Raji (cell line): ENCODE data around the gene TRAPPC14.

Experiments used
- POLR2A ChIP-seq: IDR thresholded peaks from 2 replicates; pipeline ENCODE4 v1.6.1; 2011; ENCODE audit warnings: low read depth, low read length, control low read depth; ENCODE audit not compliant: insufficient read depth

The TRAPPC14 gene

DNA sequence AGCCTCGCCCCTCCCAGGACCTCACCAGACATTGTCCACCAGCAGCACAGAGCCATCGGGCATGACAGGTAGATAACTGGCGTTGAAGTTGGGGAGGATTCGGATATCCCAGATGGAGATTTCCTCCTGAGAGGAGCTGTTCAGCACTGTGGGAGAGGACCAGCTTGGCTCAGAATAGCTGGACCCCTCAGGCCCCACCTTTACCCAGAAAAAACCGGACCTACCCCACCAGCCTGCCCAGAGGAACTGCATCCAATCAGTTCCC, 1.5 kb downstream of the TRAPPC14 start:
- no peak for TF ChIP-seq POLR2A

GRCh38 chr7:100156331-100157068, 2.0 kb downstream of the TRAPPC14 start:
- no peak; the same call in 1 of the 2 replicates for TF ChIP-seq POLR2A

DNA sequence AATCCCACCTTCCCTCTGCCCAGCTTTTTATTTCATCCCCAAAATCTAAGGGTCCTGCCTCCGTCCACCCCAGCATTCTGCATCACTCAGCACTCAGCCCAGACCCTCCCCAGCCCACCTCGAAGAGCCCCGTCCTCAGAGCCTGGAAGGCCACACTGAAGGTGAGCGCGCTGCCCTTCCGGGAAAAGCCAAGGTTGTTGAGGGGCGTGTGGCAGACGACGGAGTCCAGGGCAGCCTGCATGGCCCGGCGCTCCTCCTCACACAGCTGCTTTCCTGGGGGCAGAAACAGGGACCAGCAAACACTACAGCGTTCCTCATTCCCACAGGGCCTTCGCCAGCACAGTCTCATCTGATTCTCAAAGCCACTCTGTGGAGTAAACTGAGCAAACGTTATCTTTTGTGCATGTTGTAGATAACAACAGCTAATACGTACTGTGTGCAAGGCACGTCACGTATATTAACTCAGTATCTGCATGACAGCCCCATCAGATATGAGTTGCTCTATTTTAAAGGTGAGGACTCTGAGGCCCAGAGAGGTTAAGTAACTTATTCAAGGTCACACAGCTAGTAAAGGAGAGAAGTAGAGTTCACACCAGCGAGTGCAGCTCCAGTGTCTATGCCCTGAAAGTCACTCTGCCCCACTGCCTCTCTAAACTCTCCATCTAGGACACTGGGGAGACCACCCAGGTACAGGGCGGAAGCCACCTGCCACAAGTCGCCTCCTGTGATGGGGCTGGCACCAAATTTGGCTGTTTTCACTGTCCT, 2.8 kb downstream of the TRAPPC14 start:
- 0 out of 2 replicates have a peak, but pooled peaks have one; percentile 4 for TF ChIP-seq POLR2A

GRCh38 chr7:100154651-100155491, 3.7 kb downstream of the TRAPPC14 start:
- no peak for TF ChIP-seq POLR2A

GRCh38 chr7:100153708-100154535, 4.6 kb downstream of the TRAPPC14 start:
- no peak; the same call in 1 of the 2 replicates for TF ChIP-seq POLR2A

DNA sequence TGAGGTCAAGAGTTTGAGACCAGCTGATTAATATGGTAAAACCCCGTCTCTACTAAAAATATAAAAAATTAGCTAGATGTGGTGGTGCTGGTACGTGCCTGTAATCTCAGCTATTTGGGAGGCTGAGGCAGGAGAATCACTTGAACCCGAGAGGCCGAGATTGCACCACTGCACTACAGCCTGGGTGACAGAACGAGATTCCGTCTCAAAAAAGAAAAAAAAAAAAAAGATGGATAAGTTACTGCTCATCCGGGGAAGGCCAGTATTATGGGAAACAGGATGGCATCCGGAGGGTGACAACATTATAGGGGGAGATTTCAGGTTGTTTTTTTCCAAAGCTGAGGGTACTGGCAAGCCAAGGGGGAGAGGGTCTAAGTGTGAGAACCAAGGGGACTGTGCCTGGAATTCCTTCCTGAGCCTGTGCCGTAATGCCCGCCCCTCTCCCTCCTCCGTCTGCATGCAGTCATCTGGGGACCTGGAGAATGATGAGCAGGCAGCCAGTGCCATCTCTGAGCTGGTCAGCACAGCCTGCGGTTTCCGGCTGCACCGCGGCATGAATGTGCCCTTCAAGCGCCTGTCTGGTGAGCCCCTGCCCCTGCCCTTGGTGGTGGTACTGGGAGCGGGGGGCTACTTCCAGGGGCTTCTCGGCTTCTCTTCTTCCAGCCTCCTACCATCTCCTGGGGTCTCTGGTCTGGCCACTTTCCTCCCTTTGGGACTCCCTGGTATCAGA, 5.4 kb downstream of the TRAPPC14 start:
- no peak for TF ChIP-seq POLR2A

- no peak for TF ChIP-seq POLR2A
Measured at GRCh38 chr7:100152404-100152803, 6.1 kb downstream of the TRAPPC14 start.

DNA sequence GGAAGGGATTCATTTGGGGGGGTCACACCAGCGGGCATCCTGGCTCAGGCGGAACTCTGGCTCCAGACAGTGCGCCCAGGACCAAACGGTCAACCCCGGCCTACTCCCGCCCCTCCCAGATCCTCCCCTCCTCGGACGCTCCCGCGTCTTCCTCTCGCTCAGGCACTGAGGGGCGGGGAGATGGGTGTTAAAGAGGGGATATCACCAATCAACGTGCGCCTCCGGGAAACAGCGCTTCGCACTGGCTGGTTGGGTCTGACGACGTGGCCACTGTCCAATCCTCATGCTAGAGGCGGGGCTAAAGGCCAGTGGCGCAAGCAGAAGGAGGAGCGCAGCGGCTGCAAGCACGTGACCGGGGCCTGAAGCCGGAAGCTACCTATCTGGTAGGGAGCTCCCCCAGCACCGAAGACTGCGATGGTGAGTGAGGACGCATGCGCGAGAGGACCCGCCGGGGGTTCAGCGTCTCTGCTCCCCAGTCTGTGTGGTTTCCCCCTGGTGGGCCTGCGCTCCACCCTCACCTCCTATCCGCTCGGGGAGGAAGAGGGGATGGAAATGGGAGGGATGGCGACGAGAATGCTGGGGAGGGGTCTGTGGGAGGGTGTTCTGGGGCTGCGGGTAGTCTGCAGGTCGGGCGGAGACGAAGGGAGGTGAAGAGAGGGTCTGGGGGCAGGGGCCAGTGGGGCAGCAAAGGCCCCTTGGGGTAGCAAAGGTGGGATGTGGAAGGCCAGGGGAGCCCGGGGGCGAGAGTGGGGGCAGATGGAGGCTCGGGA, 9.8 kb downstream of the TRAPPC14 start, which contains the start of gene LAMTOR4:
Gene LAMTOR4 (plus strand): TSS at position 360 of the 770 bp plus-strand sequence. CDS start 55 bp downstream, at position 415.
- peak; percentile 93 for TF ChIP-seq POLR2A

DNA sequence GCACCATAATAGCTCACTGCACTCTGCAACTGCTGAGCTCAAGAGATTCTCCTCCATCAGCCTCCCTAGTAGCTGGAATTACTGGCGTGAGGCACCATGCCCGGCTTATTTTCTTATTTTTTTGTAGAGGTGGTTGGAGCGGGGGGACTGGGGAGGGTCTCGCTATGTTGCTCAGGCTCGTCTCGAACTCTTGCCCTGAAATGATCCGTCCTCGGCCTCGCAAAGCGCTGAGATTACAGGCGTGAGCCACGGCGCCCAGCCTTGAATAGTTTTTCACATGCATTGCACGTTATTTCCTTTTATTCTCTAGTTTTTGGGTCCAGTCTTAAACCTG, 10.3 kb downstream of the TRAPPC14 start:
- TF ChIP-seq POLR2A: no peak

GRCh38 chr7:100147278-100147677, 11.2 kb downstream of the TRAPPC14 start:
- no peak for TF ChIP-seq POLR2A

DNA sequence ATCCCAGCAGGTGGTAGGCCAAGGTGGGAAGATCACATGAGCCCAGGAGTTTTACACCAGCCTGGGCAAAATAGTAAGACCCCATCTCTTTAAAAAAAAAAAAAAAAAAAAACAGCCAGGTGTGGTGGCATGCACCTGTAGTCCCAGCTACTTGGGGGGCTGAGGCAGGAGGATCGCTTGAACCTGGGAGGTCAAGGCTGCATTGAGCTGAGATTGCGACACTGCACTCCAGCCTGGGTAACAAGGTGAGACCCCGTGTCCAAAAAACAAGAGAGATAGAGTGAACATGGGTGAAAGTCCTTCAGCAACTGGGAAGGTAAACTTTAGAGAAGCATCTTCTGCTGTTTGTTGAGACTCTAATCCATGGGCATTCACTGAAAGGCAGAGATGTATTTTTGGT, 16.1 kb downstream of the TRAPPC14 start:
- TF ChIP-seq POLR2A: no peak

DNA sequence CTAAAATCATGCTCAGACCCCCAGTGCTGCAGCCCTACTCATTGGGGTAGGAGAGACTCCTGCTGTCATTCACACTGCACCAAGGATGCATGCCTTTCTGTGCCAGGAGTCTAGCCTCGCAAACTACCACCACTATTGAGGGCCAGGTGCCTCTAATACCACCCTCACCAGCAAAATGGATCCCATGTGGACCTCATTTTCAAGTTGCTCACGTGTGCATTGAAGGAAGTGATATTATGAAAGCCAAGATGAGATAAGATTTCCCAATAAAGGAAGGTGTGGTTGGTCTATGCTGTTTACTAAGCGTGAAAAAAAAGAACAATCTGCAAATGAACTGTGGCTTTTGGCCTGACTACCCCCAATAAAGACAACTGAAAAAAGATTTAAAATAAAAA, 17.0 kb downstream of the TRAPPC14 start:
- no peak for TF ChIP-seq POLR2A
